ENCODE measurements around the gene RHOB.

Gene RHOB

DNA sequence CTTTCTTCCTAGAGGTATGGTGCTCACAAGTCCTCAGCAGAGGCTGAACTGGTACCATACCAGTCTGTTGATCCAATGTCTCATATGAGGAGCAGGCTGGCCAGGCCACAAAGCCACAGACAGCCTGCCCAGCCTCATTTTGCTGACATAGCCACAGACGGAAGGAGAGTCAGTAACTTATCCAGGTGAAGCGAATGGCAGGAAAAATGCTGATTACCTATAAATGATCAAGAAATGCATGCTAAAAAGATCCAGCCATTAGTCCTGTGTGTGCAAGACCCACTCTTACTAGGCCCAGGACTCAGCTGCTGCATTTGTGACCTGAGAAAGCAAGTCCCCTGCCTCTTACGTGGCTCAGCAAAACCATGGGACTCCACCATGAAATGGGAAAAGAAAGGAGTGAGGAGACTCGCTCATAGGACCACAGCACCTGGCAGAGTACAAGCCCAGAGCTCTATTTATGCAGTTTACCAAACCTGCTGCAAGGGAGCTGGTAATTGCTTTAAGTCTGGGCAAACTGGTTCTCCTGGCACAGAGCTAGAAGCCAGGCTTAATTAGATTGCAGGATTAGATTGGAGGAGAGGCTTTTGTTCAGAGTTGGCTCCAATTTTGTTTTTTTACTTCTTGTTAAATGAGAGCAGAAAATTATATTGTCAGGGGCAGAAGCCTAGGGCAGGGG is 19.0 kb downstream of the RHOB start:
- TF ChIP-seq, protein P1, sequence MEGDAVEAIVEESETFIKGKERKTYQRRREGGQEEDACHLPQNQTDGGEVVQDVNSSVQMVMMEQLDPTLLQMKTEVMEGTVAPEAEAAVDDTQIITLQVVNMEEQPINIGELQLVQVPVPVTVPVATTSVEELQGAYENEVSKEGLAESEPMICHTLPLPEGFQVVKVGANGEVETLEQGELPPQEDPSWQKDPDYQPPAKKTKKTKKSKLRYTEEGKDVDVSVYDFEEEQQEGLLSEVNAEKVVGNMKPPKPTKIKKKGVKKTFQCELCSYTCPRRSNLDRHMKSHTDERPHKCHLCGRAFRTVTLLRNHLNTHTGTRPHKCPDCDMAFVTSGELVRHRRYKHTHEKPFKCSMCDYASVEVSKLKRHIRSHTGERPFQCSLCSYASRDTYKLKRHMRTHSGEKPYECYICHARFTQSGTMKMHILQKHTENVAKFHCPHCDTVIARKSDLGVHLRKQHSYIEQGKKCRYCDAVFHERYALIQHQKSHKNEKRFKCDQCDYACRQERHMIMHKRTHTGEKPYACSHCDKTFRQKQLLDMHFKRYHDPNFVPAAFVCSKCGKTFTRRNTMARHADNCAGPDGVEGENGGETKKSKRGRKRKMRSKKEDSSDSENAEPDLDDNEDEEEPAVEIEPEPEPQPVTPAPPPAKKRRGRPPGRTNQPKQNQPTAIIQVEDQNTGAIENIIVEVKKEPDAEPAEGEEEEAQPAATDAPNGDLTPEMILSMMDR (IDR thresholded peaks at IDR 0.05; ENCODE audit: borderline replicate concordance, insufficient read depth, low read depth, low read length) = no peak
- no peak overlapping the region for H3K4me3 ChIP-seq (ENCODE audit: low read depth, low read length)

DNA sequence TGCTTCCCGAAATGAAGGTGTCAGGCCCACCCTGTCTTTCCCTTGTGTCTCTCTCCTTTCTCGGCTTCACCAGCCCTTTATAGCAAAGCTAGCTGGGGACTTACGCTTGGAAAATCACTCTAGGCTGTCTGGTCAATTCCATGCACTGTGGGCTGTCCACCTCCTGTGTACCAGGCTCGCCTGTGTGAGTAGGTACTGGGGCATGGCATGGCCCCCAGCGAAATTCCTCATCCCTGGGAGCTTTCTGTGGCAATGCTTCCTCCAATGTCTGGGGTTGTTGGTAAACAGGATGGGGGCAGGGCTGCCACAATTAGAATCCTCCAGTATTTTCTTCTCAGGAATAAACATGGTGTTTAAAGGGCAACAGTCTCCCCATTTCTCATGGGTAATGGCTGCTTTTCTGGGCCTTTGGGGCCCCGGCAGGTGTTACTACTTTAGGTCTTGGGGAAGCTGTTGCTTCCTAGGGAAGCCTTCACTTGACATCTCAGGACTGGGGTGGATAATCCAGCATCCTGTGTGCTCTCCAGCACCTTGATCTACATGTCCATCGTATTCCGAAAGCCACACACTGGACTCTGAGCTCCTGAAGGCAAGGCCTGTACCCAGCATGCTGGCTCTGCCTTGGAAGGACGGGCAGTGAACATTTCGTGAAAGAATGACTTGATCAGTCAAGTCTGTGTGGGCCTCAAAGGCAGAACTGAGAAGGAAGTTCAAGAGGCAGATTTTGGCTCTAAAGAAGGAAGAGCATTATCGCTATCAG is 21.1 kb downstream of the RHOB start:
- no peak overlapping the region for H3K4me3 ChIP-seq (ENCODE audit: low read depth, low read length)
- TF ChIP-seq, protein P1 (IDR thresholded peaks at IDR 0.05; ENCODE audit: borderline replicate concordance, insufficient read depth, low read depth, low read length) = no peak

DNA sequence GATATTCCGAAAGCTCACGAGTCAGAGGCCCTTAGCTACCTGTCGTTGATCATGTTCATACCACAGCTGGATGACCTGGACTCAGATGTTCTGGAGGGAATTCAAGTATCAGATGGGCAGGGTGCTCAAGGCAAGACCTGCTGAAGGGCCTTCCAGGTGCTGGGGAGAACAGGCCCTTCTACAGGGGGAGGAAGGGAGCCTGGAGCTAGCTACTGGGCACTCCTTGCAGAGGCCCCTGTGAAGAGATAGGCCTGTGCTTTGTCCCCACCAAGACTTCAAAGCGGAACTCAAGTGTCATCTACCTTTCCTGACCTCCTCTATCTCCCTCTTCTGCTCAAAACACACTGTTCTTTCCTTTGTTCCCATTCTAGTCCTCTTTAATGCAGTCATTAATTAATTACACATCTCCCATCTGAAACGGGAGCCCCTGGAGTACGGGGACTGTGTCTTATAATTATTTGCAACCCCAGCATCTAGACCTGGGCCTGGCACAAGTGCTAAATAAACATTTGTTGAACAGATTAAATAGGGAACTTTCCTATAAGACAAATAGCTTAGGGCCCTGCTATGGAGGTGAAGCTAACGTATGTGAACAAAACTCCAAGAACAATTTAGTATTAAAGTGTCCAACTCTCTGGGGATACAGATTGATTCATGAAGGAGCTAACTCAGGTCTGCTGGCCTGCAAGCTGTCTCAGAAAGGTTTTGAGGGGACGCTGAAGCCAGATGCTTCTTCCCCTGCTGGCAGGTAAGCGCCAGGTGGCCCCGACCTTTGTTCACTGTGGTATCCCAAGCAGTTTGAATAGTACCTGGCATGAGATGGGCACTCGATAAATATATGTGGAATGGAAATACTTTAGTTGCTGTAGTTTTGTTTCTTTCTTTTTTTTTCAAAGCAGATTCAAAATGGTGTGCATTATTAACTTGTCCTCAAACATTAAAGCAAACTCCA is 22.0 kb downstream of the RHOB start:
- no peak overlapping the region for H3K4me3 ChIP-seq (ENCODE audit: low read depth, low read length)
- TF ChIP-seq, protein P1 (IDR thresholded peaks at IDR 0.05; ENCODE audit: borderline replicate concordance, insufficient read depth, low read depth, low read length) = no peak

DNA sequence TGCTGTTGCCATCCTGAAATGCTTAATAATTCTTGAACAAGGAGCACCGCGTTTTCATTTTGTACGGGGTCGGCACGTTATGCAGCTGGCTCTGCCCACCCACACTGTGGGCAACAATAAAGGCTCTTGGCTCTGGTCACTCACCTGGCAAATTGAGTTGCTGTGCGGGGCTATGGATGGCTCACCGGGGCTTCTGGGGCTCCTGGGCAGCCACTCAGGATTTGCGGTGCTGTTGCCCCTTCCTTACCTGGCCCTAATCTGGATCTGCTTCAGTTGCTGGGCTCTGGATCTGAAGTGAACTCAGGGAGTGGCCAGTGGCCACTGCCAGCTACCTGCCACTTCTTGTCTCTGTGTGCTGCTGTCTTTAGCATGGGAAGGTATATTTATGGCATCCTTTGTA is 22.7 kb downstream of the RHOB start:
- H3K4me3 ChIP-seq (ENCODE audit: low read depth, low read length) = no peak overlapping the region
- TF ChIP-seq, protein P1 (IDR thresholded peaks at IDR 0.05; ENCODE audit: borderline replicate concordance, insufficient read depth, low read depth, low read length) = no peak

DNA sequence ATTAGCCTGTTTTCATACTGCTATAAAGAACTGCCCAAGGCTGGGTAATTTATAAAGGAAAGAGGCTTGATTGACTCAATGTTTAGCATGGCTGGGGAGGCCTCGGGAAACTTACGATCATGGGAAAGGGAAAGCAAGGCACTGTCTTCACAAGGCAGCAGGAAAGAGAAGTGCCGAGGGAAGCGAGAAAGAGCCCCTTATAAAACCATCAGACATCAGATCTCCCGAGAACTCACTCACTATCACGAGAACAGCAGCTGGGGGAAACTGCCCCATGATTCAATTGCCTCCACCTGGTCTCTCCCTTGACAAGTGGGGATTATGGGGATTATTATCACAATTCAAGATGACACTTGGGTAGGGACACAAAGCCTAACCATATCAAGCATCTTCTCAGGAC is 23.3 kb downstream of the RHOB start:
- TF ChIP-seq, protein P1 (IDR thresholded peaks at IDR 0.05; ENCODE audit: borderline replicate concordance, insufficient read depth, low read depth, low read length) = no peak
- H3K4me3 ChIP-seq (ENCODE audit: low read depth, low read length) = no peak overlapping the region

DNA sequence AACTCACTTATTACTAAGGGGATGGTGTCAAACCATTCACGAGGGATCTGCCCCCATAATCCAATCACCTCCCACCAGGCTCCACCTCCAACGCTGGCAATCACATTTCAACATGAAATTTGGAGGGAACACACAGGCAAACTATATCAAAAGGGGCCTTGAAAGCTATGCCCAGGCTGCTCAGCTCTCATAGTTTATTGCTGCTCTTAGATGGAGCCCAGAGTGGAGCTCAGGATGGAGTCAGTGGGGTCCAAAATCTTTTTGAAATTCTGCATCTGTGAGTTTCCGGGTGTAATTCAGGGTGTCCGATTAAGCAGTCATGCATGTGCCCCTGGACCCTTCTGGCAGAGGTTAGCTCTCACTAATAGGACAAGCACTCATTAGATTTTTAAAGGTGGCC is 24.3 kb downstream of the RHOB start:
- TF ChIP-seq, protein P1 (IDR thresholded peaks at IDR 0.05; ENCODE audit: borderline replicate concordance, insufficient read depth, low read depth, low read length) = no peak
- H3K4me3 ChIP-seq (ENCODE audit: low read depth, low read length) = no peak overlapping the region

All from GM12875 (cell line).